Adrenal gland (tissue), 12 donors: ENCODE measurements around the gene P2RX6. TPM values are rescaled to one million over a fixed set of nuclear protein-coding genes. Genes with fewer than 3 reads are reported as not detected.

Source experiments
- DNase-seq, 7 donors: peaks; one replicate each; pipeline ENCODE4 v3.0.0-alpha.2; 2019 to 2020
- H3K27ac ChIP-seq, 5 donors: fragments of 200-600 bp; sonication (generic) in 4 of 5; 1 replicate in 3 of 5; 2 replicates in 2 of 5; pipeline versions ENCODE4 v1.5.1 to v1.8.0; 2016 to 2020; ENCODE audit warnings: mild to moderate bottlenecking in 1 of 5
- H3K27me3 ChIP-seq: fragments of 200-600 bp; 2 replicates; pipeline ENCODE4 v1.8.0; 2021
- H3K36me3 ChIP-seq, 2 donors: fragments of 200-600 bp; replicated peaks in 1 of 2; 1 replicate in 1 of 2; 2 replicates in 1 of 2; pipeline versions ENCODE4 v1.5.1 to v1.8.0; 2018 to 2022
- H3K4me1 ChIP-seq, 2 donors: fragments of 200-600 bp; replicated peaks in 1 of 2; 1 replicate in 1 of 2; 2 replicates in 1 of 2; pipeline versions ENCODE4 v1.5.1 to v1.8.0; 2018 to 2021
- H3K4me3 ChIP-seq, 4 donors: fragments of 200-600 bp; sonication (generic) in 3 of 4; one replicate each; pipeline ENCODE4 v1.5.1; 2016 to 2018
- H3K9me3 ChIP-seq, 3 donors: fragments of 200-600 bp; sonication (generic) in 1 of 3; replicated peaks in 1 of 3; 1 replicate in 2 of 3; 2 replicates in 1 of 3; pipeline versions ENCODE4 v1.5.1 to v1.8.0; 2016 to 2021
- CTCF ChIP-seq, 6 experiments: fragments of 450-650 bp in 4 of 6; fragments of 200-600 bp in 2 of 6; sonication (generic) in 1 of 6; IDR thresholded peaks; 1 replicate in 5 of 6; 2 replicates in 1 of 6; pipeline versions ENCODE4 v1.5.1 to v1.8.0; 2016 to 2021; ENCODE audit warnings: antibody characterized with exemption in 6 of 6, mild to moderate bottlenecking in 2 of 6, moderate library complexity in 1 of 6
- POLR2A ChIP-seq, 2 donors: fragments of 450-650 bp; IDR thresholded peaks; one replicate each; pipeline ENCODE4 v1.6.1; 2017; ENCODE audit warnings: antibody characterized with exemption in 2 of 2, mild to moderate bottlenecking in 2 of 2, moderate library complexity in 1 of 2
- WGBS, 4 donors: extraction: QIAGEN DNeasy Blood & Tissue Kit in 2 of 4; methylation state at CpG; one replicate each; pipeline versions ENCODE4 v1.1.5 to v1.1.7; 2013 to 2017; 5-methylcytosine and 5-hydroxymethylcytosine counted together
- intact Hi-C, 2 donors: fragments of 100-400 bp; cut with DNase I; formaldehyde crosslinking; loops; one replicate each; pipeline versions ENCODE4 v1.14.1 to v1.15.0; 2022 to 2023
- polyA plus RNA-seq, 3 donors: library from polyadenylated mRNA; stranded (reverse); fragments of 200-250 nt in 2 of 3; fragments of 350-450 nt in 1 of 3; fragmentation: Illumina TruSeq in 1 of 3; extraction: RNeasy Lipid Tissue Mini Kit (QIAGEN cat#74804) in 1 of 3; gene quantifications; one replicate each; pipeline ENCODE4 v1.2.3, GENCODE V29; 2013 to 2014
- total RNA-seq, 9 donors: library from RNA; depleted of rRNA in 4 of 9; stranded (reverse); fragments of >200 nt in 4 of 9; fragments of 120-200 nt in 1 of 9; fragmentation: NEBNext Ultra II Directional in 1 of 9; extraction: Animal tissue kit (Norgen Biotek cat#: 25700) in 1 of 9; gene quantifications; one replicate each; pipeline versions ENCODE4 v1.1.0 to v1.2.4, GENCODE V29; 2013 to 2023
- donor health status: healthy with polysubstance abuse.
- donor health status: Bipolar disorder and iron deficiency.
- donor health status: DM: yes; HTN: yes; CAD: no.
- donor health status: DM: no; HTN: no; CAD: no.
- donor health status: DM: no; HTN: no; CAD: no.
- donor health status: DM: yes; HTN: yes; CAD: no.

The P2RX6 gene
- total and polyA plus RNA-seq, 12 donors: 1.7 to 11.9 (median 4.4) TPM

- DNase-seq: no peak
- Histone ChIP-seq H3K27ac (no peak overlapping the region), H3K36me3 (no peaks in the 10 kb centered on the region), H3K9me3 (no peaks in the 10 kb centered on the region), H3K4me1 (no peaks in the 10 kb centered on the region), H3K4me3 (no peak overlapping the region), H3K27me3 (no peaks in the 10 kb centered on the region)
- WGBS, 4 donors: 81 to 89% (median 85%) methylated on average over 9 of the region's 9 CpGs
- TF ChIP-seq CTCF (IDR thresholded peaks at IDR 0.05) (no peak), POLR2A (IDR thresholded peaks at IDR 0.05) (no peak)
- intact Hi-C loops: no loop called here
Observed at GRCh38 chr22:21051145-21051830, 36.3 kb downstream of the P2RX6 start.

- H3K4me1 ChIP-seq: no peaks in the 10 kb centered on the region
- intact Hi-C loops: no loop called here
- no peak overlapping the region for H3K4me3 ChIP-seq
- WGBS, 4 donors: 66 to 75% (median 71%) methylated on average over 8 of the region's 8 CpGs
- no peak for TF ChIP-seq POLR2A (IDR thresholded peaks at IDR 0.05)
- no peak for TF ChIP-seq CTCF (IDR thresholded peaks at IDR 0.05)
- H3K36me3 ChIP-seq: no peaks in the 10 kb centered on the region
- no peaks in the 10 kb centered on the region for H3K9me3 ChIP-seq
- H3K27ac ChIP-seq: no peak overlapping the region
- no peak for DNase-seq
- H3K27me3 ChIP-seq: no peaks in the 10 kb centered on the region
Observed at GRCh38 chr22:21051831-21052400, 37.0 kb downstream of the P2RX6 start.

DNA sequence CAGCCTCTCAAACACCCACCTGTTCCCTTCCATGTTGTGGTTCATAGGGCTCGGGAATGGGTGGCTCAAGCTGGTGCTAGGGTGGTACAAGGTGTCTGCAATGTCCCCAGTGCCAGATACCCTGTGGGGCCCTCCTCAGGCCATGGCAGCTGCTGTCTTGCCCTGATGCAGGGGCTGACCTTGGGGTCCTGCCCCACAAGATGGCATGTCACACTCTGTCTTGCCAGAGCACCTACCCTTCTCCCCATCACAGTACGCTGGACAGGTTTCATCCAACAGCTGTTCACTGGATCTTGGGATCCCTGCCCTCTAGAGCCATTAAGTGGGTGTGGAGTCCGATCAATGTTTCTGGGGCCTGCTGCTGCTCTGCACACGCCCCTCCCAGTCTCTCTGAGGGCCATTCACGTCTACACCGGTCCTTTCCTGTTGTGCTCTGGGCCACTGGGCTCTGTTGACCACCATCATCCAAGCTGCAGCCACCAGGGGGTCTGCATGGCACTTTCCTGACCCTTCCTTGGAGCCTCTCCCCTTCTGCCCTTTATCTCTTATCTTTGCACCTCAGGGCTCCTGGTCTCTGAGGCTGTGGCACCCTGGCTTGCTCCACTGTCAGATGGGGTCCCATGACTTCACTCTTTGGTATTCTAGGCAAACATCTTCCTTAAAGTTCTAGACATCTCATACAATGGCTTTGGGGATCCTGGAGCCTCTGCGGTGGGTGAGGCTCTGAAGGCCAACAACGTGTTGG is 37.9 kb downstream of the P2RX6 start:
- intact Hi-C loops: no loop called here
- Histone ChIP-seq H3K36me3 (no peaks in the 10 kb centered on the region), H3K4me1 (no peaks in the 10 kb centered on the region), H3K27me3 (no peaks in the 10 kb centered on the region), H3K4me3 (no peak overlapping the region), H3K9me3 (no peaks in the 10 kb centered on the region), H3K27ac (no peak overlapping the region)
- TF ChIP-seq CTCF (IDR thresholded peaks at IDR 0.05) (no peak), POLR2A (IDR thresholded peaks at IDR 0.05) (no peak)
- WGBS, 4 donors: 78 to 84% (median 82%) methylated on average over 7 to 8 of the region's 8 CpGs
- no peak for DNase-seq

GRCh38 chr22:21054046-21054713 is 39.2 kb downstream of the P2RX6 start:
- Histone ChIP-seq H3K4me1 (no peaks in the 10 kb centered on the region), H3K36me3 (no peaks in the 10 kb centered on the region), H3K27me3 (no peaks in the 10 kb centered on the region), H3K9me3 (no peaks in the 10 kb centered on the region), H3K27ac (no peak overlapping the region), H3K4me3 (no peak overlapping the region)
- no peak for TF ChIP-seq CTCF (IDR thresholded peaks at IDR 0.05)
- TF ChIP-seq POLR2A (IDR thresholded peaks at IDR 0.05): no peak
- 89 to 92% (median 92%) methylated on average over 15 of the region's 15 CpGs for WGBS, 4 donors
- intact Hi-C loops: no loop called here
- no peak for DNase-seq
